Heart right ventricle (tissue), 16 donors: ENCODE results near the gene BTBD9. TPM values are rescaled to one million over a fixed set of nuclear protein-coding genes. Genes with fewer than 3 reads are reported as not detected.

Source experiments
- ATAC-seq, 8 donors: fragments of 200-7000 bp; cut with Tn5 transposase; one replicate each; pipeline ENCODE4 v1.9.1; 2020; ENCODE audit warnings: mild to moderate bottlenecking in 8 of 8, moderate library complexity in 8 of 8, moderate number of reproducible peaks in 1 of 8
- DNase-seq, 2 donors: peaks; one replicate each; pipeline ENCODE4 v3.0.0-alpha.2; 2020
- H3K27ac ChIP-seq, 10 donors: fragments of 200-600 bp; sonication (generic) in 2 of 10; one replicate each; pipeline versions ENCODE4 v1.5.0 to v1.8.0; 2020 to 2022; ENCODE audit warnings: mild to moderate bottlenecking in 3 of 10
- H3K27me3 ChIP-seq, 7 donors: fragments of 200-600 bp; one replicate each; pipeline ENCODE4 v1.8.0; 2021 to 2022; ENCODE audit warnings: mild to moderate bottlenecking in 2 of 7
- H3K36me3 ChIP-seq, 9 donors: fragments of 200-600 bp; sonication (generic) in 1 of 9; one replicate each; pipeline versions ENCODE4 v1.5.0 to v1.8.0; 2020 to 2022; ENCODE audit warnings: mild to moderate bottlenecking in 2 of 9
- H3K4me1 ChIP-seq, 9 donors: fragments of 200-600 bp; sonication (generic) in 1 of 9; one replicate each; pipeline versions ENCODE4 v1.5.0 to v1.8.0; 2020 to 2022; ENCODE audit warnings: mild to moderate bottlenecking in 4 of 9
- H3K4me3 ChIP-seq, 10 donors: fragments of 200-600 bp; sonication (generic) in 2 of 10; one replicate each; pipeline versions ENCODE4 v1.5.0 to v1.8.0; 2020 to 2022; ENCODE audit warnings: mild to moderate bottlenecking in 7 of 10, moderate library complexity in 2 of 10
- H3K9me3 ChIP-seq, 11 donors: fragments of 200-600 bp in 10 of 11; sonication (generic) in 2 of 11; one replicate each; pipeline versions ENCODE4 v1.5.0 to v1.8.0; 2013 to 2022; ENCODE audit warnings: mild to moderate bottlenecking in 2 of 11, control low read depth in 1 of 11, moderate library complexity in 1 of 11
- CTCF ChIP-seq, 9 donors: fragments of 200-600 bp; sonication (generic) in 2 of 9; IDR thresholded peaks; one replicate each; pipeline versions ENCODE4 v1.5.0 to v1.8.0; 2021 to 2022; ENCODE audit warnings: antibody characterized with exemption in 9 of 9, mild to moderate bottlenecking in 5 of 9, moderate library complexity in 1 of 9
- WGBS, 2 donors: extraction: QIAGEN DNeasy Blood & Tissue Kit; methylation state at CpG; one replicate each; pipeline ENCODE4 v1.1.7; 2013; ENCODE audit warnings: inconsistent platforms in 1 of 2; 5-methylcytosine and 5-hydroxymethylcytosine counted together
- intact Hi-C, 10 donors: fragments of 100-400 bp; cut with DNase I; formaldehyde crosslinking; loops; one replicate each; pipeline versions ENCODE4 v1.11.1 to v1.14.2; 2022
- polyA plus RNA-seq, 2 donors: library from polyadenylated mRNA; stranded (reverse); fragments of 200-250 nt; gene quantifications; one replicate each; pipeline ENCODE4 v1.2.3, GENCODE V29; 2013
- total RNA-seq, 10 donors: library from RNA; stranded (reverse); fragmentation: NEBNext Ultra II Directional in 3 of 10; extraction: Animal tissue kit (Norgen Biotek cat#: 25700) in 3 of 10; gene quantifications; one replicate each; pipeline versions ENCODE4 v1.2.1 to v1.2.4, GENCODE V29; 2021 to 2023
- donor health status: Arrhythmogenic right ventricular cardiomyopathy.
- donor health status: ischemic (EF 13 %, LVEDD 7.1; RV severe dilation, severe dysfunction).
- donor health status: healthy with polysubstance abuse.
- donor health status: DM: no; HTN: yes; CAD: no.
- donor health status: DM: no; HTN: no; CAD: no.
- donor health status: ischemic (EF 25% LVEDD 6.9; RV normal size, moderate dysfunction).
- donor health status: ischemic (EF 25% LVEDD 5.7; RV mildly dilated, moderate dysfunction).
- donor health status: healthy.
- donor health status: DM: yes; HTN: yes; CAD: no.
- donor health status: Ischemic cardiomyopathy.
- donor health status: ischemic (EF 35%, LVEDD 5.7; RV mildly dilated, moderate dysfunction).
- donor health status: nonischemic (EF 11% LVEDD 7.7; RV severe dilation, severe dysfunction).
- donor health status: DM: yes; HTN: yes; CAD: no.
- donor health status: PGD.
- donor health status: ischemic (EF 29% LVEDD 5.4; RV normal size, mild dysfunction).
- donor health status: nonischemic (EF 23%, LVEDD 6.1; RV moderate dilation, normal function).

BTBD9 gene
- total and polyA plus RNA-seq, 12 donors: 4.2 to 27.7 (median 18.3) TPM

- no peak overlapping the region for H3K4me3 ChIP-seq
- H3K36me3 ChIP-seq: peaks cover 0 to 6% (median 0%) of the 10 kb centered on the region in 9 donors
- no peak for DNase-seq
- ATAC-seq: no peak
- no peak overlapping the region for H3K27ac ChIP-seq
- TF ChIP-seq CTCF (IDR thresholded peaks at IDR 0.05): no peak
- 85 to 89% methylated on average over 9 of the region's 9 CpGs for WGBS, 2 donors
- no peaks in the 10 kb centered on the region for H3K4me1 ChIP-seq
- intact Hi-C loops: no loop called here
- H3K9me3 ChIP-seq: no peaks in the 10 kb centered on the region
- no peaks in the 10 kb centered on the region for H3K27me3 ChIP-seq
These were observed 446.0 kb downstream of the BTBD9 start for GRCh38 chr6:38193481-38194281.

- H3K4me3 ChIP-seq: no peak overlapping the region
- TF ChIP-seq CTCF (IDR thresholded peaks at IDR 0.05): no peak
- H3K27ac ChIP-seq: no peak overlapping the region
- H3K4me1 ChIP-seq: no peaks in the 10 kb centered on the region
- WGBS, 2 donors: 95 to 96% methylated on average over 7 of the region's 7 CpGs
- intact Hi-C loops: no loop called here
- DNase-seq (no peak), ATAC-seq (no peak)
- peaks cover 0 to 6% (median 0%) of the 10 kb centered on the region in 9 donors for H3K36me3 ChIP-seq
- no peaks in the 10 kb centered on the region for H3K27me3 ChIP-seq
- H3K9me3 ChIP-seq: no peaks in the 10 kb centered on the region
These were observed 446.7 kb downstream of the BTBD9 start for GRCh38 chr6:38193051-38193450.

GRCh38 chr6:38192487-38192886 lies 447.2 kb downstream of the BTBD9 start:
- no peak for ATAC-seq
- Histone ChIP-seq H3K27me3 (no peaks in the 10 kb centered on the region), H3K27ac (no peak overlapping the region), H3K4me3 (no peak overlapping the region), H3K9me3 (no peaks in the 10 kb centered on the region), H3K36me3 (peaks cover 0 to 6% (median 0%) of the 10 kb centered on the region in 9 donors), H3K4me1 (no peaks in the 10 kb centered on the region)
- TF ChIP-seq CTCF (IDR thresholded peaks at IDR 0.05): no peak
- no peak for DNase-seq
- intact Hi-C loops: no loop called here
- WGBS, 2 donors: 68 to 72% methylated on average over 5 of the region's 5 CpGs

- Histone ChIP-seq H3K27ac (no peak overlapping the region), H3K36me3 (peaks cover 0 to 6% (median 0%) of the 10 kb centered on the region in 9 donors), H3K4me3 (no peak overlapping the region), H3K27me3 (no peaks in the 10 kb centered on the region), H3K9me3 (no peaks in the 10 kb centered on the region), H3K4me1 (no peaks in the 10 kb centered on the region)
- DNase-seq (no peak), ATAC-seq (no peak)
- 80 to 89% methylated on average over 9 of the region's 9 CpGs for WGBS, 2 donors
- TF ChIP-seq CTCF (IDR thresholded peaks at IDR 0.05): no peak
- intact Hi-C loops: no loop called here
These were observed 447.7 kb downstream of the BTBD9 start for GRCh38 chr6:38192011-38192410.
